Activated CD4-positive, alpha-beta T cell treated with anti-CD3 and anti-CD28 coated beads, Interleukin-2, amount 50 U/mL, for 16 hours (primary cell): ENCODE measurements around the gene FUS.
"Not testable (repeated sequence)": the region's sequence is repeated elsewhere in the genome, so short reads cannot be mapped to it uniquely, and the experiment has no call there.

Source experiments
- DNase-seq: peaks from one replicate; pipeline ENCODE4 v3.0.0-alpha.2; 2020

The FUS gene

DNA sequence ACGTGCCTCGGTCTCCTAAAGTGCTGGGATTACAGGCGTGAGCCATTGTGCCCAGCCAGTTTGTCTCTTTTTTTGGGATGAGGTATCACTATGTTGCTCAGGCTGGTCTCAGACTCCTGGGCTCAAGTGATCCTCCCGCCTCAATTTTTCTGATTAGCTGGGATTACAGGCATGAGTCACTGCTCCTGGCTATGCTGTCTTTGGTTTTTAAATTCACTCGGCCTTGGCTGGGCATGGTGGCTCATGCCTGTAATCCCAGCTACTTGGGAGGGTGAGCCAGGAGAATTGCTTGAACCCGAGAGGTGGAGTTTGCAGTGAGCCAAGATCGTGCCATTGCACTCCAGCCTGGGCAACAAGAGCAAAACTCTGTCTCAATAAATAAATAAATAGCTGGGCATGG is 35.5 kb upstream of the FUS start:
- DNase-seq = not testable (repeated sequence)

DNA sequence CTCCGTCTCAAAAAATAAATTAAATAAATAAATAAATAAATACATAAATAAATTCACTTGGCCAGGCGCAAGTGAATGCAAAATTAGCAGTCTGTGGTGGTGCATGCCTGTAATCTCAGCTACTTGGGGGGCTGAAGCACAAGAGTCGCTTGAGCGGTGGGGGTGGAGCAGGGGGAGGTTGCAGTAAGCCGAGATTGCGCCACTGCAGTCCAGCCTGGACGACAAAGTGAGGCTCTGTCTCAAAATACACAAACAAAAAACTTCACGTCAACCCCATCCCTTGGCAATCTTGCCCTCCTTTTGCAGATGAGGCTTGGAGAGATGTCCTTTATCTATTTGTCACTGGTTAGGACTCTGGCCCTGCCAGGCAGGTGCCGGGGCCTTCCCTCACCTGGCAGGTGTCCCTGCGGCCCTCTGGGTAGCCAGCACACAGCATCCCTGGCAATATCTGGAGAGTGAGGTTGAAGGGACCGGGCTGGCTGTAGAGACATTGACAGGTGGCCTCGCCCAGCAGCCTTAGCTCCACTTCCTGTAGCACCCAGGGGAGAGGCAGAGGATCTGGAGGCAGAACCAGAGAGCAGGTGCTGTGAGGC is 34.4 kb upstream of the FUS start:
- DNase-seq = no peak

DNA sequence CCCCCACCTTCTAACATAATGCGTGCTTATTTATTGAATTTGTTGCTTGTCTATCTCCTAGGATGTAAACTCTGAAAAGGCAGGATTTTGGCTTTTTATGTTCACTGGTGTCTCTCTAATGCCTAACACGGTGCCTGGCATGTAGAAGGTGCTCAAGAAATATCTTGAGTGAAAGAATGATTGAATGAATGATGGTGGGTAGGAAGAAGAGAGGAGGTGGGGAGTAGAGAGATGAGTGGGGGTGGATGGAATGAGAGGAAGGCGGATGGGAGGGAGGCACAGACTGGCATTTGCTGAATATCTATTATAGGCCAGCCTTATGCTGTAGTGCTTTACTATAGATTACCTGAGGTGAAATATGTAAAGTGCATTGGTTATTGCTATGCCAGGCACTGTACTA is 32.4 kb upstream of the FUS start:
- no peak for DNase-seq

DNA sequence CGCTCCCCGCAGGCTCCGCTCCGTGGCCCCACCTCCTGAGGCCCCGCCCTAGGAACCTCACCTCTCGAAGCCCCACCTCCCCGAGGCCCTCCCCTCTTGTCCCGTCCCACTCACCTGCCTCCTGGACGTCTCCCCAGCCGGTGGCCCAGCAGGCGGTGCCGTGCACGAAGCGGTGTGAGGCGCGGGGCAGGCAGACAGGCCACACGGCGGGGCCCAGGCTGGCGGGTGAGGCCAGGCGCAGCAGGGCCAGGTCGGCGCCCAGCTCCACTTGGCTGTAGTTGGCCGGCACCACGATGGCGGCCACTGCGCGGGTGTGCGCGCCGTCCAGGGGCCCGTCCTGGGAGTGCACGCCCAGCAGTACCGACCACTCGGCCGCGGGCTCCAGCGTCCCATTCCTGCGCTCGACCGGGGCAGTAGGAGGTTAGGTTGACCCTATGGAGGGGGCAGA is 31.6 kb upstream of the FUS start:
- no peak for DNase-seq

DNA sequence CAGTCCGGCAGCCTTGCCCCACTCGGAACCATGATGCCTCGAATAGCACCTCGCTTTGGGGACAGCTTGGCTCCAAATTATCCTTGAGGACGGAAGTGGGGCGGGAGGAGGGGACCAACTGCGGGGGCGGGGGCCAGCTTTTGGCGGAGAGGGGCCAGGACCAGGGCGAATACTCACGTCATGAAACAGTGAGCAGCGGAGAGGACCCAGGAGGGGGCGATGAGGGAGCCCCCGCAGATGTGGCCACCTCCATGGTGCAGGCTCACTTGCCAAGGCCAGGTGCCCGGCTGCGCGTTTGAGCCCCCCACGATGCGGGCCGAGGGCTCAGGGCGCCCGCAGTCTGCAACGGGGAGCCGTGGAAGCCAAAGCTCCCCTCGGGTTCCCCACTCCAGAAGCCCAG is 31.0 kb upstream of the FUS start:
- DNase-seq = no peak

DNA sequence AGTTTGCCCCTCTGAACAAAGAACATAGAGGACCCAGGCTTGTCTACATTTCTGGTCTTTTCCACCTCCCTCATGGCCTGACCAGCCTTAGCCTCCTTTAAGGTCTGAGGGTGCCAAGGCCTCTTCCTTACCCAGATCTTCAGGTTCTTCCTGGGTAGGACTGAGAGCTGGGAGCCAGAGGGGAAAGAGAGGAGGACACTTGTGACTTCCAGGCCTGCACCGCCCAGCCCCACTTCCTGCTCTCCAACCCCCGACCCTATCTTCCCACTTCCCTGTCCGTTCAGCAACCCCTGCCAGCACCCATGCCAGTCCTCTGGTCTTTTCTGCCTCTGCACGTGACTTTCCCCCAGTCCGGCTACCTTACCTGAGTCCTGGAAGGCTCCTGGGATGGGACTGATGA is 30.6 kb upstream of the FUS start:
- no peak for DNase-seq

DNA sequence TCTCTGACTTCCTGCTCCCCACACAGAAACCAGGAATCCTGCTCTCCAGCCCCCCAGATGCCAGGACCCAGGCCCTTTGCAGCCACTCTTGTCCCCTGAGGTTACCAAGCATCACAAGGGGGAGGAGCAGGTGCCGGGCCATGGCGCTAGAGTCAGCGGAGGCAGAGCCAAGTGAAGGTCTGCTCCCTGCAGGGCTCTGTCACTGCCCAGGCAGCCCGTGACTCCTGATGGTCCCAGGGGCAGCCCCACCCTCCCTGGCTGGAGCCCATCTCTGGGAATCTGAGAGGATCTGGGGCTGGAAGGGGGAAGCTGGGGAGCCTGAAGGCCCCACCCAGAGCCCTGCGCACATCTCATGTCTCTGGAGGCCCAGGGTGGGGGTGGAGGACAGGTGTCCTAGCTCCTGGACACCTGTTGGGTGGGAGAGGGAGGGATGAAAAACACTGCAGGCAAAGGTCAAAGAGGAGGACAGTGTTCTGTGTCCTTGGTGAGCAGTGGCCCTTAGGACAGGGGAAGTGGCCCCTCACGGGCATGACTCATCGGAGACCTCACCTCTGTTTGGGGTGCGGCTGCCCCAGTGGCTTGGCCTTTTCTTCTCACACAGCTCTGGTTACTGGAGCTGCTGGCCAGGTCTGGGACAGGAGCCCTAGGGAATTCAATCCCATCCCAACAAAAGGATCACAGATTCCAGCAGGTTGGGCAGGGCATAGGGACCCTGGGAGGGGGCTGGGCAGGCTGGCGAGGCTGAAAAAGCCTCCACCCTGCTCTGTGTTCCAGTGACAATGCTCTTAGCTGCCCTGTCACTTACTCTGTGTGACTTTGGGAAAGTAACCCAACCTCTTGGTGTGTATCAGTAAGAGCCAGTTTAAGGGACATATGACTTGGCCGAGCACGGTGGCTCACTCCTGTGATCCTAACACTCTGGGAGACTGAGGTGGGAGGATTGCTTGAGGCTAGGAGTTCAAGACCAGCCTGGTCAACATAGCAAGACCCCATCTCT is 29.7 kb upstream of the FUS start, which contains the start of gene PRSS36:
TSS of gene PRSS36 (minus strand) at position 173 of the 997 bp plus-strand sequence. CDS start at position 142, 31 bp downstream.
- no peak for DNase-seq

DNA sequence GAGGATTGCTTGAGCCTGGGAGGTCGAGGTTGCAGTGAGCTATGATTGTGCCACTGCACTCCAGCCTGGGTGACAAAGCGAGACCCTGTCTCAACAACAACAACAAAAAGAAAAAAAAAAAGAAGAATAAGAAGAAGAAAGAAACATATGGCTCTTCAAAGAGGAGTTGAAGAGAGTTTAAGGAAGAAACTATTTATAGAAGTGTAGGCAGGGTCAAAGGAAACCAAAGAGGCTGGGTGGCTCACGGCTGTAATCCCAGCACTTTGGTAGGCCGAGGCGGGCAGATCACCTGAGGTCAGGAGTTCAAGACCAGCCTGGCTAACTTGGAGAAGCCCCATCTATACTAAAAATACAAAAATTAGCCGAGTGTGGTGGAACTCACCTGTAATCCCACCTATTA is 29.0 kb upstream of the FUS start:
- DNase-seq = not testable (repeated sequence)

DNA sequence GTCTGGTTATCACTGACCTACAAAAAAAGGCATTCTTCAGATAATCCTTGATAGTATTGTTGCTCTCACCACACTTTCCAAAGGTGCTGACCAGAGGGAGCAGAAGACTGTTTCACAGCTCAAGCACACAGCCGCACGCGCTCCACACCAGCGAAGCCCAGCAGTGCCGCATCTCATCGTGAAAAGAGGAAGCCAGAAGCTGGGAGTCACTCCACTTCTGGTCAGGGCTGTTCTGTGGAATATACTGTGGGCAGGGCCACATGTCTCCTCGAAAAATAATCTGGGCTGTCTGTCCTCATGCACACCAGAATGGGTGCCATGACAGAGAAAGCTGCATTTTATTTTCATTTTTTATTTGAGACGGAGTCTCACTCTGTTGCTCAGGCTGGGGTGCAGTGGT is 22.8 kb upstream of the FUS start:
- DNase-seq = no peak

DNA sequence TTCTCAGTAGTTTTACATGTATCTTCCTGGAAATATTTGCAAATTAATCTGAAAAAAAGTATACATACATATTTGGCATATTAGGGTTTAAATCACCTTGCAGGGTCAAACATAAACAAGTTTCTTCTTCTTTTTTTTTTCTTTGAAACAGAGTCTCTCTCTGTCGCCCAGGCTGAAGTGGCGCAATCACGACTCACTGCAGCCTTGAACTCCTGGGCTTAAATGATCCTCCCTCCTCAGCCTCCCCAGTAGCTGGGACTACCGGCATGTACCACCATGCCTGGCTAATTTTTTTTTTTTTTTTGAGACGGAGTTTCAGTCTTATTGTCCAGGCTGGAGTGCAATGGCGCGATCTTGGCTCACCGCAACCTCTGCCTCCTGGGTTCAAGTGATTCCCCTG is 12.6 kb upstream of the FUS start:
- no peak for DNase-seq

DNA sequence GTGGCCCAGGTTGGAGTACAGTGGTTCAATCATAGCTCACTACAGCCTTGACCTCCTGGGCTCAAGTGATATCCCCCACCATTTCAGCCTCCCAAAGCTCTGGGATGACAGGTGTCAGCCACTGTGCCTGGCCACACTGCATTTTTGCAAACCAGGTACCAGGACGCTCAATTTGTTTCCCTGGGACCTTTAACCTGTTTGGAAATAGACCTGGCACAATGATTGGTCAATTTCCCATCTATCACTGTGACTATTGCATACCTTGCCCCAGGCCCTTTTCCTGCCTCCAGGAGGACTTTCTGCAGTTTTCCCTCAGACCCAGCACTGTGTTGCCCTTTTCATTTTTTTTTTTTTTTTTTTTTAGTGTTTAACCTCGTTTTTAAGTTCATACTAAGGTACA is 11.1 kb upstream of the FUS start:
- no peak for DNase-seq

DNA sequence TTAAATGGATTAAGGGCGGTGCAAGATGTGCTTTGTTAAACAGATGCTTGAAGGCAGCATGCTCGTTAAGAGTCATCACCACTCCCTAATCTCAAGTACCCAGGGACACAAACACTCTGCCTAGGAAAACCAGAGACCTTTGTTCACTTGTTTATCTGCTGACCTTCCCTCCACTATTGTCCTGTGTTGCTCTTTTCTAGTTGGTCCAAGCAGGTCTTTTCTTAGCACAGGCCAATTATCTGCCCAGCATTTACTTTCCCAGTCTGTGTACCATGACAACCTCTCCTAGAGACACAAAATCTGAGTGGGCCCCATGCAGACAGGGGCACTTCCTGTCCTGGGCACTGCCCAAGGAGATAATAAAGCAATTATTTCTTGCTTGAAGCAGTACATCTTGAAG is 9.9 kb upstream of the FUS start:
- not testable (repeated sequence) for DNase-seq

DNA sequence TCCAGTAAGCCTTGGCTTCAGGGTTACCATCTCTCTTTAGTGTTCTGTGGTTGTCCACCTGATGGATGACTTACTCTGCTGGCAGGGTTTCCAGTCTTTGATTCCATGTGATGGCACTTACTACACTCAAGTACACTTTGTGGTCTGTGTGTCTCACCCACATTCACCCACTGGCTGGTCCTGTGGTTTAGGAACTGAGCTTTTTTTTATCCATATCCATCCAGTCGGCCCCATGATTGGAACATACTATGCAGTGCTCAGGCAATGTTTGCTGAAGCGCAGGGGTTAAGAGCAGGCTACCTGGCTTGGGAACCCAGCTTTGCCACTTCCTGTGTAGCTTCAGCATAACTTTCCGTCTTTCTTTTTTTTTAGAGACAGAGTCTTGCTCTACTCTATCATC is 2.8 kb upstream of the FUS start:
- peak; percentile 61 for DNase-seq

DNA sequence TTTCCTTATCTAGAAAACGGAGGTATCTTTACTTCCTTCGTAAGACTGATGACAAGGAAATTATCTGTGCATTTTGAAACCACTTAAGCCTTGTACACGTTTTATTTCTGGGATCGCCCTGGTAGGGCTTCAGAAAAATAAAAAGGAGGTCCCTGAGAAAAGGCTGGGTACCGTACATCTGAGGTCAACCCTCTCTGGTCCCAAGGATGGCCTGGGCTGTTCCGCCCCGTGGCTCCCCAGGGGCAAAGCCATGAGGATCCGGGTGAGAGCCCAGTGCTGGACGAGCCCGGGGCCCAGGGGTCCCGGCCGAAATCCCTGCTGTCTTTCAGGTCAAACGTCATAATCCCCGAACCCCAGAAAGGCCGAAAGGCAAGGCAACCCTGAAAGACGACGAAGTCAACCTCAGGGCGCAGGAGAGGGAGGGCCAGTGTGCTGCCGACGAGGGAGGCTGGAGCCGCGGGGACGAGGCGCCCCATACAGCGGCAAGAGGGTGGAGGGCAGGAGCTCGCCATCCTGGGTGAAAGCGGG is 656 bp upstream of the FUS start:
- no peak for DNase-seq

DNA sequence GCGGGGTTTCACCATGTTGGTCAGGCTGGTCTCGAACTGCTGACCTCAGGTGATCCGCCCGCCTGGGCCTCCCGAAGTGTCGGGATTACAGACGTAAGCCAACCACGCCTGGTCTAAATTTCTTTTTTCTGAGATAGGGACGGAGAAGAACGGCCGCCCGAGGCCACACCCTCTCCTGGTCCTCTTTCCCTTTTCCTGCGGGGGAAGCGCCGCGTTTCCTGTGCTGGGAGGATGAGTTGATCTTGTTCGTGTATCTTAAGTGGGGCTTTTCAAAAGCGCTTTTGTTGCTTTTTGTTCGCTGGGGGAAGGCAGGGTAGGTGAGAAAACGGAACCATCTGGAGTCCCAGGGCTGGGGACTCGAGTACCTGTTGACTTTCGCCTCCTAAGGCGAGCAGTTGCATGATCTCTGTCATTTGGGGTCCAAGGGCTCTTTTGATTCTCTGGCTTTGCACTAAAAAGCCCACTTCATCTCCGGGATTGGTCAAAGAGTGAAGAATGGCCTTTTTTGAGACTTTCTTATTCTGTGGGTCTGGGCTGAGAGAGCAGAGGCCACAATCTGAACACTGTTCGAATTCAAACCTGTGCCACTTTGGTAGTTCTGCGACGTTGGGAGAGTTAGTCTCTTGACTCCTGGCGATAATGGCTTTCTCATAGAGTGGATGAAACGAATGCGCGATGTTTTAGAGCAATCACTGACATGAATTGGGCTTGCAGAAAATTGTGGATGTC is 1.3 kb downstream of the FUS start:
- peak; percentile 48 for DNase-seq

DNA sequence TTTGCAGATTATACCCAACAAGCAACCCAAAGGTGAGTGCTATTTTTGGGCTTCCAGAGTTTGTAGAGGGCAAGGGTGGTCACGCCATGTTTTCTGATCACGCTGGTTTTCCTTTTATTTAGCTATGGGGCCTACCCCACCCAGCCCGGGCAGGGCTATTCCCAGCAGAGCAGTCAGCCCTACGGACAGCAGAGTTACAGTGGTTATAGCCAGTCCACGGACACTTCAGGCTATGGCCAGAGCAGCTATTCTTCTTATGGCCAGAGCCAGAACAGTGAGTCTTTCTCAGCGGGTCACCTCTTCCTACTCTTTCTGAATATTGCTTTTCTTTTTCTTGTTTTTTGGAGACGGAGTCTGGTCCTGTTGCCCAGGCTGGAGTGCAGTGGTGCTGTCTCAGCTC is 2.5 kb downstream of the FUS start:
- DNase-seq = no peak

DNA sequence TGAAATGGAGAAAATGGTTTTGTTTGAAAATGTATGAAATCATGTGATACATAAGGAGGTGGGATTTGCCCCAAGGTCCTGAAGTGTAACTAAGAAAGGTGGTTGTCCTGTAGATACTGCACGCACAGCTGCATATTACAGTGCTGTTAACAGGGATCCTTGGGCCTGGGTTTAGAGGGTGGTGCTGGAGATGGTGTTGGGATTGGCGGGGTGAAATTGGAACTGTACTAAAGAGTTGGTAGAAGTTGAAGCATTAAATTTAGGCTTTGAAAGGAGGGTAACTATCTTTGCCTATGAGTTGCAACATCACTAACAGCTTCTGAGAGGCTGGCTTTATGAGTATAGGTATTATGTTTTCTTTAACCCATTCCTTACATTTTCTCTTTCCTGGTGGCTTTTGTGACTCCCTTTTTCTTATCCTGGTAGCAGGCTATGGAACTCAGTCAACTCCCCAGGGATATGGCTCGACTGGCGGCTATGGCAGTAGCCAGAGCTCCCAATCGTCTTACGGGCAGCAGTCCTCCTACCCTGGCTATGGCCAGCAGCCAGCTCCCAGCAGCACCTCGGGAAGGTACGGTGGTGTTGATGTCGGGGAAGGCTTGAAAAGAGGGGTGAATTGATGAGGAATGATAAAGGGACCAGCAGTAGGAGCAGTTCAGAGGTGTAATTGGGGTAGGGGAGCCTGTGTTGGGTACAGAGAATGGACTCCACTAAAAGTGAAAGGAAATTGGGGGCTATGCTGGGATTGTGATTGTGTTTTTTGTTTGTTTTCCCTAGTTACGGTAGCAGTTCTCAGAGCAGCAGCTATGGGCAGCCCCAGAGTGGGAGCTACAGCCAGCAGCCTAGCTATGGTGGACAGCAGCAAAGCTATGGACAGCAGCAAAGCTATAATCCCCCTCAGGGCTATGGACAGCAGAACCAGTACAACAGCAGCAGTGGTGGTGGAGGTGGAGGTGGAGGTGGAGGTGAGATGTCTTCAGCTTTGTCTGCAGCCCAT is 3.8 kb downstream of the FUS start:
- no peak for DNase-seq

DNA sequence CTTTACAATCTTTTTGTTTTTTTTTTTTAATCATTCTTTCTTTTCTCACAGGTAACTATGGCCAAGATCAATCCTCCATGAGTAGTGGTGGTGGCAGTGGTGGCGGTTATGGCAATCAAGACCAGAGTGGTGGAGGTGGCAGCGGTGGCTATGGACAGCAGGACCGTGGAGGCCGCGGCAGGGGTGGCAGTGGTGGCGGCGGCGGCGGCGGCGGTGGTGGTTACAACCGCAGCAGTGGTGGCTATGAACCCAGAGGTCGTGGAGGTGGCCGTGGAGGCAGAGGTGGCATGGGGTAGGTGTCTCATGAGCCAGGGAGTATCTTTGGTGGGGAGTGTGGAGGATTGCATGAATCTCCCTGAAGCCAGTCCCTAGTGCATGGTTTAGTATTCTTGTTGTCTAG is 4.9 kb downstream of the FUS start:
- DNase-seq = no peak

DNA sequence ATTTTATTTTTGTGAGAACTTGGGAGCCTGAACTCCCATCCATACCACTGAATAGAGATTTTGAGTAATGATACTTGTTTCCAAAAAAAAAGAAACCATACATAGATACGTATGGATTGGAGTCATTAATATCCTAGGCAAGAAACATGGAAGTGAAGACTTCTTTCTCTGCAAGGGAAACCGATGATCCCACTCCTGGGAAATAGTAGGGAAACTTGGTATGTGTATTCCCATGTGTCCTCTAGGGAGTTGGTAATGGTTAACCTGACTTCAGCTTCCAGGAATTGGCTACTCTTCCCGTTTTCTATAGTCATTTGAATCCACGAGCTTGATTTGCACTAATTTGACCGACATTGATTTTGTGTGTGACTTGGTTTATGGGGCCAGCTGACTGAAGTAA is 5.4 kb downstream of the FUS start:
- DNase-seq = no peak

DNA sequence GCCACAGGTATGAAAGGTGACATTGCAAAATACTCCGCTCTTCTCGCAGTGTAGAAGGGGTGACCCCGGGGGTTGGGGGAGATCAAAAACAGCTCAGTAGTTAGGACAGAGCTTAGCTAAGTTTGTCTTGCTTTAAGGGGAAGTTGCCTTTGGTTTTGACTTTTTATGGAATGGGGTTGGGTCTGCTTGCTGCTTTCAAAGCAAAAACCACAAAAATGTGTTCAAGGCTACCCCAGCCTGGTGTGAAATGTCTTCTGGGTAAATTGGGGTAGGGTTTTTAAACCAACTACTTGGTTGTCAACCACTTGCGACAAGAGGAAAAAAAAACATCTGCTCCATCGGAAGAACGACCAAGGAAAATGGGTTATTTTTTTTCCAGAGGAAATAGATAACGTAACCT is 6.2 kb downstream of the FUS start:
- no peak for DNase-seq

DNA sequence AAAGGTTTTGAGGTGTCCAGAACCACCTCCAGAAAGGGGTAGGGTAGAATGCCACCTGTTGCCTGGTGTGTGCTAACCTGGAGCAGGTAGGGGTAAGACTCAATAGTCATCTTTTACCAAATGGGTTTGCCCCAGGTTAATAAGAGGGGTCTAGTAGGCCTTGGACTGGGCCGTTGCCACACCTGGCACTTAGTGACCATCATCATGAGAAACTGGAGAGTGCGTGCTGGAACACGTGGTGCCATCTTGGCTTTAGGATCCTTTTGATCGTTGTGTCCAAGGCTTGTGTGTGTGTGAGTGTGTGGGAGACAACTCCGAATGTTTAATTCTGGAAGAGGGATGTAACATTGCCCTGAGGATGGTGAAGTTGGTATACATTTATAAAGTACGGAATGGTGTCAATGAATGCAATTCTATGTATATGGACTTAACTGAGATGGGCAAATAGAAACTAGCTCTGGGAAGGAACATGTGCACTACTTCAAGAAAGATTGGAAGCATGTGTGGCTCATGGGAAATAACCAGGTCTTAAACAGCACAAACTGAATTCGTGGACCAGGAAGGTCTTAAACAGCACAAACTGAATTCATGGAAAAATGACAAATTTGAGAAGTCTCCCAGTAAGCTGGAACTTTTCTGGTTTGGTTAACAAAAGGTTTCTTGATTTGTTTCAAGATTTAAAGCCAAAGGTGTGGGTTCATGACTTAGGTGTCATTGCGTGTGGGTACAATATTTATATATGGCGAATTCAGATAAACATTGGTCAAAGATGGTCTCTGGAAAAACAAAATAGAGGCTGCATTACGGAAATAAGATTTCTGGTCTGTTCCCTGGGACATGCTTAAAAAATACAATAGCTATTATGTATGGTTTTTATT is 7.2 kb downstream of the FUS start:
- no peak for DNase-seq
